SK-N-SH treated with all-trans-retinoic acid at 6 μM for 48 hours (cell line): ENCODE data around the gene EPHA1.

Experiments
- GLIS3 ChIP-seq: fragments of 250-450 bp; sonication (Bioruptor Pico); IDR thresholded peaks from 2 replicates; pipeline ENCODE4 v1.5.0; 2020; ENCODE audit warnings: mild to moderate bottlenecking, moderate library complexity
- TOX ChIP-seq: fragments of 250-450 bp; sonication (Bioruptor Pico); IDR thresholded peaks from 2 replicates; pipeline ENCODE4 v1.8.0; 2021; ENCODE audit warnings: mild to moderate bottlenecking, moderate library complexity, borderline replicate concordance
- ZNF70 ChIP-seq: fragments of 450-650 bp; formaldehyde crosslinking; IDR thresholded peaks from 2 replicates; pipeline ENCODE4 v1.5.0; 2020; ENCODE audit warnings: mild to moderate bottlenecking, moderate library complexity
- TF ChIP-seq, protein P1 (sequence below): fragments of 250-450 bp; sonication (Bioruptor Pico); IDR thresholded peaks from 2 replicates; pipeline ENCODE4 v1.8.0; 2021; ENCODE audit warnings: low read depth, mild to moderate bottlenecking, moderate library complexity, borderline replicate concordance

DNA sequence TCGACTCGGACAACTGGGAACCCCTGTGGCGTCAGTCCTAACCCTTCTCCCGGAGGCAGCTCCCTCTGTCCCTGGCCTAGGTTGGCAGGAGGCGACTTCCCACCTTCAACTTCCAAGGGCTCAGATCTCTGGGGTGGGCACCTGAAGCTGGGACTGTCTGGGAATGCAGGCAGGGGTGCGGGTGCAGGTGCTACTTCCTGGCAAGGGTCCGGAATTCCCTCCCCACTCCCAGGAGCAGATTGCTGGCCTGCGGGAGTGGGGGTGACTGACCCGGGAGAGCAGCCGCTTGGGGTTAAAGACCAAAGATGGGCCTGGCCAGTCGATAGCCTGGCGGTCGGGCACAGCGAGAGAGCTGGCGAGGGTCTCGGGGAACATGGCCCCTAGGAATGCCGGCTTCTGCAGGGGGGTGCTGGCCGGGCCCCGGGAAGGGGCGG, 387 bp downstream of the EPHA1 start:
- TF ChIP-seq, protein P1, sequence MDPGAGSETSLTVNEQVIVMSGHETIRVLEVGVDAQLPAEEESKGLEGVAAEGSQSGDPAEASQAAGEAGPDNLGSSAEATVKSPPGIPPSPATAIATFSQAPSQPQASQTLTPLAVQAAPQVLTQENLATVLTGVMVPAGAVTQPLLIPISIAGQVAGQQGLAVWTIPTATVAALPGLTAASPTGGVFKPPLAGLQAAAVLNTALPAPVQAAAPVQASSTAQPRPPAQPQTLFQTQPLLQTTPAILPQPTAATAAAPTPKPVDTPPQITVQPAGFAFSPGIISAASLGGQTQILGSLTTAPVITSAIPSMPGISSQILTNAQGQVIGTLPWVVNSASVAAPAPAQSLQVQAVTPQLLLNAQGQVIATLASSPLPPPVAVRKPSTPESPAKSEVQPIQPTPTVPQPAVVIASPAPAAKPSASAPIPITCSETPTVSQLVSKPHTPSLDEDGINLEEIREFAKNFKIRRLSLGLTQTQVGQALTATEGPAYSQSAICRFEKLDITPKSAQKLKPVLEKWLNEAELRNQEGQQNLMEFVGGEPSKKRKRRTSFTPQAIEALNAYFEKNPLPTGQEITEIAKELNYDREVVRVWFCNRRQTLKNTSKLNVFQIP, result no peak
- no peak for TF ChIP-seq TOX (CRISPR knock-in tag)
- no peak for TF ChIP-seq ZNF70 (CRISPR knock-in tag)
- TF ChIP-seq GLIS3 (CRISPR knock-in tag), result no peak
